Measurements from ENCODE around the gene DARS2. TPM values are rescaled to one million over a fixed set of nuclear protein-coding genes. Genes with fewer than 3 reads are reported as not detected.

Gene DARS2
- total RNA-seq, 4 donors from 2014 or later = 5.4 to 8.2 (median 7.1) TPM

- intact Hi-C loops (cut with DNase I; ENCODE audit: low total_unique reads) = no loop called here
- 68 to 70% methylated on average over 3 of the region's 3 CpGs for WGBS, 2 donors
- no peak overlapping the region for H3K4me3 ChIP-seq (ENCODE audit: low read depth, poor library complexity, severe bottlenecking)
- TF ChIP-seq CTCF (IDR thresholded peaks at IDR 0.05) (no peak), POLR2A (IDR thresholded peaks at IDR 0.05) (no peak)
- DNase-seq (ENCODE audit: low spot score in 2 of 2) = no peak
These were observed 76.5 kb downstream of the DARS2 start for GRCh38 chr1:173900992-173901391.

GRCh38 chr1:173903827-173904531 is 79.5 kb downstream of the DARS2 start:
- no peak overlapping the region for H3K4me3 ChIP-seq (ENCODE audit: low read depth, poor library complexity, severe bottlenecking)
- intact Hi-C loops (cut with DNase I; ENCODE audit: low total_unique reads) = no loop called here
- TF ChIP-seq POLR2A (IDR thresholded peaks at IDR 0.05) (no peak), CTCF (IDR thresholded peaks at IDR 0.05) (no peak)
- DNase-seq (ENCODE audit: low spot score in 2 of 2) = no peak
- WGBS, 2 donors = 90% methylated on average over 6 of the region's 6 CpGs

Other genes starting within 250 kb of the DARS2 start
- gene SLC9C2, start 221.6 kb upstream of the DARS2 start, total RNA-seq = not detected
- not detected for gene TEX50, start 189.3 kb upstream of the DARS2 start, total RNA-seq
- 1 to 10 TPM in 1 of 4 donors, not detected in 3; 1.1 TPM for gene ANKRD45, start 154.8 kb upstream of the DARS2 start, total RNA-seq
- 10 to 100 TPM; 18.2 to 31.6 (median 19.9) TPM for gene KLHL20, start 109.7 kb upstream of the DARS2 start, total RNA-seq
- gene CENPL, start 210 bp downstream of the DARS2 start, total RNA-seq = 1 to 10 TPM; 2.7 to 6.8 (median 4.1) TPM
- gene GAS5, start 43.3 kb downstream of the DARS2 start, total RNA-seq = 100 to 1,000 TPM; 311 to 461 (median 384) TPM
- gene ZBTB37, start 43.7 kb downstream of the DARS2 start, total RNA-seq = 1 to 10 TPM; 5.1 to 9.6 (median 7.3) TPM
- not detected for gene SERPINC1, start 92.7 kb downstream of the DARS2 start, total RNA-seq
- gene RC3H1, start 197.7 kb downstream of the DARS2 start, total RNA-seq = 10 to 100 TPM; 16.1 to 30.9 (median 27.0) TPM